Karpas-422 (cell line): ENCODE results near the gene CHRNB2. TPM values are rescaled to one million over a fixed set of nuclear protein-coding genes. Genes with fewer than 3 reads are reported as not detected.

Source experiments
- DNase-seq: peaks from one replicate; pipeline ENCODE4 v3.0.0-alpha.2; 2015
- H2AFZ ChIP-seq: fragments of 200-600 bp; sonication (generic); 2 replicates; pipeline ENCODE4 v1.6.1; 2014; ENCODE audit warnings: antibody characterized with exemption, low read length, mixed read lengths
- H3K27ac ChIP-seq: fragments of 200-600 bp; sonication (generic); 2 replicates; pipeline ENCODE4 v1.5.1; 2014; ENCODE audit warnings: mild to moderate bottlenecking, low read length, moderate library complexity
- H3K27me3 ChIP-seq: fragments of 200-600 bp; sonication (generic); 2 replicates; pipeline ENCODE4 v1.6.1; 2014; ENCODE audit warnings: low read length, mixed read lengths
- H3K36me3 ChIP-seq: fragments of 200-600 bp; sonication (generic); 2 replicates; pipeline ENCODE4 v1.6.1; 2014; ENCODE audit warnings: low read length, mixed read lengths; ENCODE audit not compliant: insufficient read depth
- H3K4me1 ChIP-seq: fragments of 200-600 bp; sonication (generic); 2 replicates; pipeline ENCODE4 v1.6.1; 2014; ENCODE audit warnings: mild to moderate bottlenecking, low read length, mixed read lengths
- H3K4me2 ChIP-seq: fragments of 200-600 bp; sonication (generic); 2 replicates; pipeline ENCODE4 v1.6.1; 2014; ENCODE audit warnings: low read length, low read depth, mild to moderate bottlenecking; ENCODE audit not compliant: poor library complexity, severe bottlenecking
- H3K4me3 ChIP-seq: fragments of 200-600 bp; sonication (generic); 2 replicates; pipeline ENCODE4 v1.5.1; 2014; ENCODE audit warnings: mild to moderate bottlenecking, antibody characterized with exemption, low read length, mixed read lengths
- H3K79me2 ChIP-seq: fragments of 200-600 bp; sonication (generic); 2 replicates; pipeline ENCODE4 v1.6.1; 2014; ENCODE audit warnings: mild to moderate bottlenecking, low read length, mixed read lengths
- H3K9ac ChIP-seq: fragments of 200-600 bp; sonication (generic); 2 replicates; pipeline ENCODE4 v1.6.0; 2014; ENCODE audit warnings: low read length
- H3K9me2 ChIP-seq: fragments of 200-600 bp; sonication (generic), shearing (Covaris generic); replicated peaks from 2 replicates; pipeline ENCODE4 v1.6.0; 2014; ENCODE audit warnings: mild to moderate bottlenecking, low read length, moderate library complexity; ENCODE audit not compliant: insufficient read depth
- H3K9me3 ChIP-seq: fragments of 300-700, 200-600 bp; sonication (generic); 2 replicates; pipeline ENCODE4 v1.6.1; 2014; ENCODE audit warnings: low read length, mixed read lengths
- H4K20me1 ChIP-seq: fragments of 200-600 bp; sonication (generic); 2 replicates; pipeline ENCODE4 v1.6.1; 2014; ENCODE audit warnings: mild to moderate bottlenecking, antibody characterized with exemption, low read length, low read depth; ENCODE audit not compliant: insufficient read depth
- total RNA-seq: library from RNA; depleted of rRNA; stranded (reverse); fragments of >200 nt; shearing (Covaris generic); gene quantifications from 2 replicates; pipeline ENCODE4 v1.2.3, GENCODE V29; 2014; ENCODE audit warnings: low replicate concordance

CHRNB2 gene
- total RNA-seq, 1 experiment from 2014 or later: 0.48 TPM

DNA sequence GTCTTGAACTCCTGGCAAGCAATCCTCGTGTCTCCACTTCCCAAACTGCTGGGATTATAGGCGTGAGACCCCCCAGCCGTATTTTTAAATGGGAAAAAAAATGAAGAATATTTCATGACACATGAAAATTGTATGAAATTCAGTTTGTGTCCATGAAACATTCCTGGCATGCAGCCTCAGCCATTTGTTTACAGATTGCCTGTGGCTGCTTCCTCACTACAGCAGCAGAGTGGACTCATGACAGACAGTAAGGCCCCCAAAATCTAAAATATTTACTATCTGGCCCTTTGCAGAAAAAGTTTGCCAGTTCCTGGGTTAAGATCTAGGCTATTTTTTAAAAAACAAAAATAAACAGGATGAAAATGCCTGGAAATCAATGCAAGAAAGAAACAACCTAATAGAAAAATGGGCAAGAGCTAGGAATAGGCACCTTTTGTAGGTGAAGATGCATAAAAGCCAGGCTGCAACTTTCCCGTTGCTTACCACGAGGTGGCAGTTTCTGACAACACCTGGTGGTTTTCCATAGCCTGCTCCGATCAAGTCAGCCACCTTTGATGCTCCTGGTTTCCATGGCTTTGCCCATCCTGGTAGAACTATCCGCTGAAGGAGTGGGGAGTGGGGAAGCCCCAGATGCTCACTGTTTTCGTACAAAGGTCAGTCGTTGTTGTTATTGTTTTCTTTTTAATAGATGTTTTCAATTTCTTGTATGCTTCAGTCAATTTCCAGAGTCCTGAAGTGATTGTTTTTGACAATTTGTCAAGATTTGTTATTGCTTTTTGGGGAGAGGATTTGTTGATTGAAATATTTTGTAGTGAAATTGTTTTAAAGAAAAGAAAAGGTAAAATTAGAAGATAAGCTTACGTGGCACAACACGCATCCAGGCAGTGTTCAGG, 33.4 kb upstream of the CHRNB2 start:
- no peaks in the 10 kb centered on the region for H3K9me3 ChIP-seq
- no peaks in the 10 kb centered on the region for H3K4me1 ChIP-seq
- H2AFZ ChIP-seq: no peak overlapping the region
- H3K4me2 ChIP-seq: no peak overlapping the region
- no peak overlapping the region for H3K9ac ChIP-seq
- H3K4me3 ChIP-seq: no peak overlapping the region
- H3K27me3 ChIP-seq: no peaks in the 10 kb centered on the region
- no peaks in the 10 kb centered on the region for H3K9me2 ChIP-seq
- no peaks in the 10 kb centered on the region for H4K20me1 ChIP-seq
- H3K79me2 ChIP-seq: no peaks in the 10 kb centered on the region
- peak; percentile 73 for DNase-seq
- H3K27ac ChIP-seq: no peak overlapping the region
- H3K36me3 ChIP-seq: no peaks in the 10 kb centered on the region

DNA sequence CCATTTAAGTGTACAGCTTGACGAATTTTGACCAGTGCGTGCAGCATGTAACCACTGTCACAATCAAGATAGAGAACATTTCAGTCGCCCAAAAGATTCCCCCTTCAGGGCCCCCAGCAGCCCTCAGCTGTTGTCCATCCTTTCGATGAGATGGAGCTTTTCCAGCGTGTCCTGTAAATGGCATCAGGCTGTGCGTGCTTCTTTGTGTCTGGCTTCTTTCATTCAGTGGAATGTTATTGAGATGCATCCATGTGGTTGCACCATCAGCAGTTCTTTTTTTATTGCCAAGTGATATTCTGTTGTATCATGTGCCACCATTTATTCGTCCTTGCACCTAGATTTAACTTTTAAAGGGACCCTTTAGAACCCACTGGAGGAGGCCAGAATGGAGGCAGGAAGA, 31.0 kb upstream of the CHRNB2 start:
- H3K79me2 ChIP-seq: no peaks in the 10 kb centered on the region
- no peaks in the 10 kb centered on the region for H3K27me3 ChIP-seq
- no peaks in the 10 kb centered on the region for H3K9me3 ChIP-seq
- H3K4me2 ChIP-seq: no peak overlapping the region
- no peak overlapping the region for H3K9ac ChIP-seq
- H3K27ac ChIP-seq: no peak overlapping the region
- no peak overlapping the region for H2AFZ ChIP-seq
- no peaks in the 10 kb centered on the region for H3K4me1 ChIP-seq
- DNase-seq: no peak
- no peak overlapping the region for H3K4me3 ChIP-seq
- H3K9me2 ChIP-seq: no peaks in the 10 kb centered on the region
- no peaks in the 10 kb centered on the region for H3K36me3 ChIP-seq
- no peaks in the 10 kb centered on the region for H4K20me1 ChIP-seq

GRCh38 chr1:154539486-154540483, 27.8 kb upstream of the CHRNB2 start:
- H3K4me3 ChIP-seq: no peak overlapping the region
- H4K20me1 ChIP-seq: no peaks in the 10 kb centered on the region
- no peaks in the 10 kb centered on the region for H3K79me2 ChIP-seq
- H3K4me2 ChIP-seq: no peak overlapping the region
- DNase-seq: no peak
- no peak overlapping the region for H3K9ac ChIP-seq
- H3K9me3 ChIP-seq: no peaks in the 10 kb centered on the region
- no peaks in the 10 kb centered on the region for H3K9me2 ChIP-seq
- H3K27ac ChIP-seq: no peak overlapping the region
- H3K27me3 ChIP-seq: no peaks in the 10 kb centered on the region
- H3K36me3 ChIP-seq: no peaks in the 10 kb centered on the region
- no peaks in the 10 kb centered on the region for H3K4me1 ChIP-seq
- H2AFZ ChIP-seq: no peak overlapping the region

- H3K4me1 ChIP-seq: no peaks in the 10 kb centered on the region
- no peak overlapping the region for H2AFZ ChIP-seq
- no peaks in the 10 kb centered on the region for H3K9me2 ChIP-seq
- H3K9ac ChIP-seq: no peak overlapping the region
- H3K4me2 ChIP-seq: no peak overlapping the region
- H3K27me3 ChIP-seq: no peaks in the 10 kb centered on the region
- H3K27ac ChIP-seq: no peak overlapping the region
- H3K4me3 ChIP-seq: no peak overlapping the region
- H3K79me2 ChIP-seq: no peaks in the 10 kb centered on the region
- DNase-seq: no peak
- H4K20me1 ChIP-seq: no peaks in the 10 kb centered on the region
- H3K36me3 ChIP-seq: no peaks in the 10 kb centered on the region
- no peaks in the 10 kb centered on the region for H3K9me3 ChIP-seq
These were observed 26.3 kb upstream of the CHRNB2 start for GRCh38 chr1:154541231-154541630.

DNA sequence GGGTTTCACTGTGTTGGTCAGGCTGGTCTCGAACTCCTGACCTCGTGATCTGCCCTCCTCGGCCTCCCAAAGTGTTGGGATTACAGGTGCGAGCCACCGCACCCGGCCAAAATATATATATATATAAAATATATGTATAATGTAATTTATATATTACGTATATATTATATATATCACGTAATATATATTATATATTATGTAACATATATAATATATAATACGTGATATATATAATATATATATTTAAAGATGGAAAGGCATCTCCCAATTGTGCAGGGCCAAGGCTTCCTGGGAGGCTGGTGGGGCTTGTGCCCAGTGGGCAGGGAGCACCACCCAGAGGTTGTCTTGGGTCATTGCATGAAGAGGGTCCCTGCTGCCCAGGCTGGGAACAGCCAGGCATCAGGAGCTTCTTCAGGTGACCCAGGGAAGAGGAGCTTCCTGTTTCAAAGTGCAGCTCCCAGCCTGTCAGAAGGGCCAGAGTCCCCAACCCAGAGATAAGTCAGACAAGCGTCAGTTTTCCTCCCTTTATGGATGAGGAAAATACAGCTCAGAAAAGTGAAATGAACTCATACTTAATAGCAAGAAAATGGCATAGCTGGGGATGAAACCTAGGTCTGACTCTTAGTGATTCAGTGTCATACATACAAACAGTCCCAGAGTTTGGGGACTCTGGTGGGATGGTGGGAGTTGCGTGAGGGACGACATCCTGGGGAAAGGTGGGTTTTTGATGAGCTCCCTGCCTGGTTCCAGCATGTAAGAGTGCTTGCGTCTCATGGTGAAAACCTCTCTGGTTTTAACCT, 21.1 kb upstream of the CHRNB2 start:
- no peaks in the 10 kb centered on the region for H3K27me3 ChIP-seq
- peaks cover 18% of the 10 kb centered on the region for H3K36me3 ChIP-seq
- H3K9me2 ChIP-seq: no peaks in the 10 kb centered on the region
- no peak overlapping the region for H3K4me3 ChIP-seq
- peaks cover 12% of the 10 kb centered on the region; the same call in 1 of the 2 replicates for H4K20me1 ChIP-seq
- no peak overlapping the region for H3K9ac ChIP-seq
- H2AFZ ChIP-seq: no peak overlapping the region
- peak; percentile 84 for DNase-seq
- H3K4me1 ChIP-seq: 0 out of 2 replicates have a peak, but pooled peaks cover 3% of the 10 kb centered on the region
- no peak overlapping the region for H3K27ac ChIP-seq
- H3K79me2 ChIP-seq: no peaks in the 10 kb centered on the region
- H3K4me2 ChIP-seq: no peak overlapping the region
- no peaks in the 10 kb centered on the region for H3K9me3 ChIP-seq

DNA sequence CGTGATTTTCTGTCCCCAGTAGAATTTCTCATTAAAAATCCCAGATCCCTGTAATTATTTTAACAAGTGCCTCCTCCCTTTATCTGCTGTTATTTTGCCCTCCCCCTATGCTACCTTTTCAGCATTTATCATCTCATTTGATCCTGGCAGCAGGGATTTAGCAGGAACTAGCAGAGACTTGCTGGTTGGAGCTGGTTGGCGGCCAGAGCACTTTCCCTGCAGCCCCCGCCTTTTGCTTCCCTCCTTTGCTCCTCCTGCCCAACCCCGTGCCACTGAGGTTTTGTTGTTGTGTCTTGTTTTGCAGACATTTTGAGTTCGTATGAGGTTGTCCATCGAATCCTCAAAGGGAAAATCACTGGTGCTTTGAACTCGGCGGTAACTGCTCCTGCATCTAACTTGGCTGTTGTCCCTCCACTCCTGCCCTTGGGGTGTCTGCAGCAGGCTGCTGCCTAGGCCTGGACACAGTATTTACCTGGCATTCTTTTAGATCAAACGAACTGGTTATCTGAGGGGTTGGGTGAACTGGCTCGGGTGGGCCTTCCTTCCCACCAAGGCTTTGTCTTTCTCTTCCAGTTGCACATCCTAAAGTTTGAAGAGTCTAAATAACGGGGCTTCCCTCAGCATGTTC, 20.4 kb upstream of the CHRNB2 start:
- H3K9ac ChIP-seq: no peak overlapping the region
- H3K4me2 ChIP-seq: no peak overlapping the region
- peaks cover 20% of the 10 kb centered on the region for H3K36me3 ChIP-seq
- peaks cover 12% of the 10 kb centered on the region; the same call in 1 of the 2 replicates for H4K20me1 ChIP-seq
- H3K4me3 ChIP-seq: no peak overlapping the region
- H3K9me2 ChIP-seq: no peaks in the 10 kb centered on the region
- H3K27me3 ChIP-seq: no peaks in the 10 kb centered on the region
- no peaks in the 10 kb centered on the region for H3K9me3 ChIP-seq
- DNase-seq: no peak
- H2AFZ ChIP-seq: no peak overlapping the region
- no peaks in the 10 kb centered on the region for H3K79me2 ChIP-seq
- H3K27ac ChIP-seq: no peak overlapping the region
- H3K4me1 ChIP-seq: 0 out of 2 replicates have a peak, but pooled peaks cover 3% of the 10 kb centered on the region

- no peaks in the 10 kb centered on the region for H3K9me2 ChIP-seq
- peaks cover 12% of the 10 kb centered on the region; the same call in 1 of the 2 replicates for H4K20me1 ChIP-seq
- H3K79me2 ChIP-seq: no peaks in the 10 kb centered on the region
- H3K27me3 ChIP-seq: no peaks in the 10 kb centered on the region
- H3K9me3 ChIP-seq: no peaks in the 10 kb centered on the region
- peaks cover 28% of the 10 kb centered on the region for H3K36me3 ChIP-seq
- no peak overlapping the region for H3K27ac ChIP-seq
- 0 out of 2 replicates have a peak, but pooled peaks cover 3% of the 10 kb centered on the region for H3K4me1 ChIP-seq
- H3K4me3 ChIP-seq: no peak overlapping the region
- H3K4me2 ChIP-seq: no peak overlapping the region
- no peak for DNase-seq
- no peak overlapping the region for H3K9ac ChIP-seq
- no peak overlapping the region for H2AFZ ChIP-seq
These were observed 19.6 kb upstream of the CHRNB2 start for GRCh38 chr1:154548028-154548427.
